Caco-2 (cell line): Measurements from ENCODE around the gene TLR8. TPM values are rescaled to one million over a fixed set of nuclear protein-coding genes. Genes with fewer than 3 reads are reported as not detected.

Experiments
- BruUV-seq: library from RNA; stranded (reverse); fragments of 400-500 nt; replicated peaks from 2 replicates; lab custom pipeline; 2021; lab: Mats Ljungman, UMichigan
- CTCF ChIA-PET: fragments of 300-600 bp; sonication (Branson Sonifier 250); formaldehyde crosslinking; loops from one replicate; lab custom pipeline; 2022; ENCODE audit warnings: antibody characterized with exemption; lab: Charles Lee
- POLR2A ChIA-PET: fragments of 300-600 bp; sonication (Branson Sonifier 250); formaldehyde crosslinking; loops from one replicate; lab custom pipeline; 2022; ENCODE audit warnings: antibody characterized with exemption; lab: Charles Lee
- DNase-seq, 2 experiments: peaks; one replicate each; pipeline versions ENCODE4 v3.0.0 to v3.0.0-alpha.2; 2020 to 2022
- H3K27me3 ChIP-seq: replicated peaks from 2 replicates; pipeline ENCODE4 v1.6.0; 2011; ENCODE audit warnings: low read length; ENCODE audit not compliant: control insufficient read depth, insufficient read depth
- H3K36me3 ChIP-seq: 2 replicates; pipeline ENCODE4 v1.5.1; 2011; ENCODE audit warnings: low read length; ENCODE audit not compliant: control insufficient read depth, insufficient read depth
- H3K4me1 ChIP-seq: fragments of 250-450 bp; sonication (Bioruptor Pico); 2 replicates; pipeline ENCODE4 v1.5.1; 2020; ENCODE audit warnings: mild to moderate bottlenecking
- H3K4me3 ChIP-seq: 2 replicates; pipeline ENCODE4 v1.5.1; 2011; ENCODE audit warnings: low read depth, mild to moderate bottlenecking, control low read depth, low read length
- H3K9me3 ChIP-seq: fragments of 250-450 bp; sonication (Bioruptor Pico); 2 replicates; pipeline ENCODE4 v1.5.1; 2020; ENCODE audit warnings: mild to moderate bottlenecking, moderate library complexity
- H3K27ac Mint-ChIP-seq: one replicate; pipeline ENCODE4 v1.8.0; 2022; ENCODE audit warnings: mixed read lengths; ENCODE audit not compliant: unreplicated experiment
- H3K27me3 Mint-ChIP-seq: one replicate; pipeline ENCODE4 v1.8.0; 2022; ENCODE audit warnings: mixed read lengths; ENCODE audit not compliant: insufficient read depth, unreplicated experiment
- H3K36me3 Mint-ChIP-seq: one replicate; pipeline ENCODE4 v1.8.0; 2022; ENCODE audit warnings: mild to moderate bottlenecking, mixed read lengths; ENCODE audit not compliant: insufficient read depth, unreplicated experiment
- H3K4me1 Mint-ChIP-seq: one replicate; pipeline ENCODE4 v1.8.0; 2022; ENCODE audit warnings: low read depth, mixed read lengths; ENCODE audit not compliant: unreplicated experiment
- H3K4me3 Mint-ChIP-seq: one replicate; pipeline ENCODE4 v1.8.0; 2022; ENCODE audit warnings: mild to moderate bottlenecking, moderate library complexity, mixed read lengths; ENCODE audit not compliant: unreplicated experiment
- H3K9me3 Mint-ChIP-seq: one replicate; pipeline ENCODE4 v1.8.0; 2022; ENCODE audit warnings: mixed read lengths; ENCODE audit not compliant: unreplicated experiment
- CTCF ChIP-seq, 2 experiments: fragments of 200-600 bp in 1 of 2; IDR thresholded peaks; 1 replicate in 1 of 2; 2 replicates in 1 of 2; pipeline versions ENCODE4 v1.5.1 to v1.8.0; 2011 to 2022; ENCODE audit warnings: antibody characterized with exemption in 1 of 2, control low read depth in 1 of 2, inconsistent platforms in 1 of 2, low read depth in 1 of 2, low read length in 1 of 2, mild to moderate bottlenecking in 1 of 2, moderate library complexity in 1 of 2; ENCODE audit not compliant: insufficient read depth in 1 of 2, severe bottlenecking in 1 of 2, unreplicated experiment in 1 of 2
- intact Hi-C: fragments of 100-400 bp; cut with micrococcal nuclease; formaldehyde crosslinking; loops from one replicate; pipeline ENCODE4 v1.10.0; 2022; ENCODE audit not compliant: unreplicated experiment
- total RNA-seq: library from RNA; stranded (reverse); gene quantifications from 2 replicates; pipeline ENCODE4 v1.2.3, GENCODE V29; 2022

The TLR8 gene
- total RNA-seq, 1 experiment from 2014 or later = not detected

GRCh38 chrX:12945494-12945893 is 39.1 kb downstream of the TLR8 start:
- Histone ChIP-seq H3K4me1 (peaks cover 24% of the 10 kb centered on the region), H3K4me3 (no peak overlapping the region), H3K27me3 (no peaks in the 10 kb centered on the region), H3K9me3 (no peaks in the 10 kb centered on the region), H3K36me3 (no peaks in the 10 kb centered on the region)
- DNase-seq = no peak
- peaks cover 13% of the 10 kb centered on the region for H3K9me3 Mint-ChIP-seq
- H3K27me3 Mint-ChIP-seq = no peaks in the 10 kb centered on the region
- BruUV-seq = no TSS peak
- ChIA-PET CTCF (interaction anchor here (1.7 kb wide), 1 partner anchor 542 kb away, joined by 30 read pairs; no protein-coding TSS in a partner anchor), POLR2A (no interaction called here)
- no peaks in the 10 kb centered on the region for H3K4me1 Mint-ChIP-seq
- intact Hi-C loops = no loop called here
- H3K36me3 Mint-ChIP-seq = no peaks in the 10 kb centered on the region
- TF ChIP-seq CTCF (IDR thresholded peaks at IDR 0.05; ENCODE audit: insufficient read depth in 1 of 2, low read depth in 1 of 2, low read length in 1 of 2, severe bottlenecking in 1 of 2, unreplicated experiment in 1 of 2) = no peak
- H3K27ac Mint-ChIP-seq = no peak overlapping the region
- H3K4me3 Mint-ChIP-seq = no peak overlapping the region

GRCh38 chrX:12946406-12946805 is 40.0 kb downstream of the TLR8 start:
- H3K4me1 ChIP-seq = peaks cover 24% of the 10 kb centered on the region
- ChIA-PET POLR2A (interaction anchor here (0.5 to 1.1 kb wide), 2 partner anchors 29 to 32 kb away, joined by 3 to 4 read pairs; no protein-coding TSS in a partner anchor), CTCF (interaction anchor here (0.5 to 1.7 kb wide), 13 partner anchors 24 to 561 kb away, joined by 3 to 30 read pairs (median 5); partner anchors contain the start of gene TMSB4X)
- no peak overlapping the region for H3K4me3 ChIP-seq
- DNase-seq = no peak
- BruUV-seq = no TSS peak
- peaks cover 4% of the 10 kb centered on the region for H3K9me3 Mint-ChIP-seq
- no peaks in the 10 kb centered on the region for H3K27me3 Mint-ChIP-seq
- no peaks in the 10 kb centered on the region for H3K27me3 ChIP-seq
- no peaks in the 10 kb centered on the region for H3K9me3 ChIP-seq
- no peaks in the 10 kb centered on the region for H3K36me3 Mint-ChIP-seq
- H3K27ac Mint-ChIP-seq = peak overlapping the region; percentile 81
- no peaks in the 10 kb centered on the region for H3K36me3 ChIP-seq
- no peak for TF ChIP-seq CTCF (IDR thresholded peaks at IDR 0.05; ENCODE audit: insufficient read depth in 1 of 2, low read depth in 1 of 2, low read length in 1 of 2, severe bottlenecking in 1 of 2, unreplicated experiment in 1 of 2)
- no peak overlapping the region for H3K4me3 Mint-ChIP-seq
- intact Hi-C loops = loop anchor here (1.0 kb wide), 1 partner anchor 42 kb away; no protein-coding TSS in a partner anchor
- no peaks in the 10 kb centered on the region for H3K4me1 Mint-ChIP-seq

GRCh38 chrX:12946838-12947544 is 40.6 kb downstream of the TLR8 start:
- H3K4me3 ChIP-seq = no peak overlapping the region
- peaks cover 24% of the 10 kb centered on the region for H3K4me1 ChIP-seq
- Mint-ChIP-seq H3K27me3 (no peaks in the 10 kb centered on the region), H3K27ac (peak overlapping the region; percentile 81), H3K9me3 (no peaks in the 10 kb centered on the region), H3K36me3 (no peaks in the 10 kb centered on the region), H3K4me3 (no peak overlapping the region), H3K4me1 (no peaks in the 10 kb centered on the region)
- CTCF ChIA-PET = interaction anchor here (0.5 to 1.7 kb wide), 15 partner anchors 23 to 560 kb away, joined by 3 to 30 read pairs (median 5); partner anchors contain the start of gene TMSB4X
- H3K36me3 ChIP-seq = no peaks in the 10 kb centered on the region
- DNase-seq = peak; percentile 77 to 81
- H3K27me3 ChIP-seq = no peaks in the 10 kb centered on the region
- intact Hi-C loops = loop anchor here (1.0 kb wide), 4 partner anchors 41 to 541 kb away; no protein-coding TSS in a partner anchor
- BruUV-seq = no TSS peak
- POLR2A ChIA-PET = interaction anchor here (0.5 to 1.1 kb wide), 2 partner anchors 29 to 31 kb away, joined by 3 to 4 read pairs; no protein-coding TSS in a partner anchor
- H3K9me3 ChIP-seq = no peaks in the 10 kb centered on the region
- peak; percentile 83 to 86 for TF ChIP-seq CTCF (IDR thresholded peaks at IDR 0.05; ENCODE audit: insufficient read depth in 1 of 2, low read depth in 1 of 2, low read length in 1 of 2, severe bottlenecking in 1 of 2, unreplicated experiment in 1 of 2)
